Gastroesophageal sphincter (tissue), 3 donors: ENCODE results near the gene EFNA3.

ENCODE experiments used
- CTCF ChIP-seq, 4 experiments: fragments of 200-600 bp in 2 of 4; fragments of 450-650 bp in 2 of 4; sonication (generic) in 1 of 4; IDR thresholded peaks; one replicate each; pipeline ENCODE4 v1.5.1; 2017 to 2019; ENCODE audit warnings: antibody characterized with exemption in 4 of 4, mild to moderate bottlenecking in 2 of 4, moderate library complexity in 2 of 4
- POLR2A ChIP-seq, 2 donors: fragments of 450-650 bp; IDR thresholded peaks; one replicate each; pipeline ENCODE4 v1.6.1; 2017; ENCODE audit warnings: antibody characterized with exemption in 2 of 2, mild to moderate bottlenecking in 2 of 2, moderate library complexity in 1 of 2

GRCh38 chr1:155123801-155124200, 45.2 kb downstream of the EFNA3 start:
- TF ChIP-seq CTCF (IDR thresholded peaks at IDR 0.05) (no peak), POLR2A (IDR thresholded peaks at IDR 0.05) (no peak)
